GM21515 (cell line): ENCODE data around the gene CBX4.

ENCODE experiments used
- ATAC-seq: cut with Tn5 transposase; IDR thresholded peaks from one replicate; pipeline ENCODE4 v1.9.1; 2021; ENCODE audit not compliant: unreplicated experiment

CBX4 gene

DNA sequence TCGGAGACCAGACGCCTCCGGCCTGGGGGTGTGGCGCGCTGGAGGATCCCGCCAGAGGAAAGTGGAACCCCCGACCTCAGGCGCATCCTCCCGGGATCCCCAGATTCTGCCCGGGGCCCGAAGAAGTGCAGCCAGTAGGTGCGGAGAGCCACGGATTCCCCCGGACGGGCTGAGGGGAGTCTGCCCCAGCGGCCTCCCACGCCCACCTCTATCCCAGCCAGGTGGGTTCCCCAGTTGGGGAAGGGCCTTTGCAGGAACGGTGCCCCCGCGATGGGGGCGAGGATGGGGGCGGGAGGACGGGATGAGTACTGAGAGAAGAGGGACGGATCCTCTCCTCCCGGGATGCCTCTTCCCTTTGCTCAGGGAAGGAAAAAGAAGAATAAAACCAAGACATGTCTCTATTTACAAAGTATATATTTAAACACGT lies 47.5 kb downstream of the CBX4 start:
- no peak for ATAC-seq

DNA sequence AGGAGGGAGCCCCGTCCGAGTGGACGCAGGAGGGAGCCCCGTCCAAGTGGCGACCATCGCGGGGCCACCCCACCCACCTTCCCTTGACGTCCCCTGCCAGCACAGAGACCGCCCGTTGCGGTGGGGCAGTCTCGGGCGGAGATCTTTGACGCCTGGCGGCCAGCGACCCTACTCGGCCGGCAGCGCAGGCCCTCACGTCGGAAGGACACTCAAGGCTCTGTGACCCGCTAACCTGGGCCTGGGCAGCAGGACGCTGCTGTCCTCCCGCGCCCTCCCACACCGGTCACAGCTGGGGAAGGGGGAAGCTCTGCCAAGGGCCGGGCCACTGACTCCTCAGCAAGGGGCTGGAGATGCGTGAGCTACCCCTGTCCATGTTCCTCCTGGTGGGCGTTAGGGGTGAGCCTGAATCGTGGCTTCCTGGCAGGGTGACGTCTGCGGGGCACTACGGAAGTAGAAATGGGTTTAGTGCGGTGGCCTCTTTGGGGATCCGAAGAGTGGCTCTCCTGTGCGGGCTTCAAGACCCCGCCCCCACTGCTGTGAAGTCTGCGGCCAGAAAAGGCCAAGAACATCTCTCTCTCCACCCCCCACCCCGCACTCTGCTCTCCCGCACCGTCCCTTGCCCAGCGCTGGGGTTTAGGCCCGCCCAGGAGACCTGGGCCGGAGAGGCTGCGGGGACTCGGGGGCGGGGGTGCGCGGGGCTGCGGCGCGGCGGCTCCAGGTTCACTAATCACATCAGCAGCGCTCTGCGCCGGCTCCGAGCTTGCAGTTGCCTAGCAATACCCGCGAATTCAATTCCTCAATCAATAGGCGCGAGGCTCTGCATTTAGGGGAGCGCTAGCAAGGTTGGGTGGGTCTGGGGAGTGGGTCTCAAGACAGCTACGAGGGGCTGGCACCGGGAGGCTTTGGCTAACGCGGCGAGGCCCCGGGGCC lies 48.2 kb downstream of the CBX4 start:
- ATAC-seq: no peak

DNA sequence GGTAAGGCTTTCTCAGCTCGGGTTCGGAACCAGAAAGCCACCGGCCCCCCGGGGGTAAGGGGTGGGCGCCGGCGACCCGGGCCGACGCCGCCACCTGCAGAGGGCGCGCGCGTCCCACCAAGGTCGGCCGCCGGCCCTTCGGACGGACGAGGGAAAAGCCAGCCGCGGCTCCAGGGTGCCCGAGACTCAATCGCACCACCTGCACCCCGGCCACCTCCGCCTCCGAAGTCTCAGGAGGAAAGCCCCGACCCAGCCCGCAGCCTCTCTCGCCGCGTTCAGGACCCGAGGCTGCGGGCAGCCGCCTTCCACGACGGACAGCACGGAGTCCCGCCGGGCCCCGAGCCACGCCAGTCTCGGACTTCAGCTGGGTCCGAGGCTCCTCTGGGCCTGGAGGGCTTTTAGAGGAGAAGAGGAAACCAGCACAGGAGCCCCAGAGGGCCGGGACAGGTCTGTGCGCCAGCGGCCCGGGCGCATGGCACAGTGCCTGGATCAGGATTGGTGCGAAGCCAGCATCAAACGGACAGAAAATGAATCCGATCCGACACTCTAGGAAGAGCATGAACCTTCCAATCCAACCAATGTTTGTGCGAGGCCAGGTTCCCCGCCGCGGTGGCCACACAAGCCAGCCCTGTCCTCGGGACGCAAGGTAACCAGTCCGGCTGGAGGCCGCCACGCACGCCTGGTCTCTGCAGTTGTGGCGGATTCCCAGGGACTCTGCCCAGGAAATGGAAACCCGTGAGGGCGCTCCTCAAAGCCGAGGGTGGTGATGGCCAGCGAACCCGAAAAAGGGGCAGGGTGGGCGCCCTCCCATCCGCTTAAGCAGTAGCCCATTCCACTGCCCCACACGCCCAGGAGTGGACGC lies 49.1 kb downstream of the CBX4 start:
- ATAC-seq: no peak

DNA sequence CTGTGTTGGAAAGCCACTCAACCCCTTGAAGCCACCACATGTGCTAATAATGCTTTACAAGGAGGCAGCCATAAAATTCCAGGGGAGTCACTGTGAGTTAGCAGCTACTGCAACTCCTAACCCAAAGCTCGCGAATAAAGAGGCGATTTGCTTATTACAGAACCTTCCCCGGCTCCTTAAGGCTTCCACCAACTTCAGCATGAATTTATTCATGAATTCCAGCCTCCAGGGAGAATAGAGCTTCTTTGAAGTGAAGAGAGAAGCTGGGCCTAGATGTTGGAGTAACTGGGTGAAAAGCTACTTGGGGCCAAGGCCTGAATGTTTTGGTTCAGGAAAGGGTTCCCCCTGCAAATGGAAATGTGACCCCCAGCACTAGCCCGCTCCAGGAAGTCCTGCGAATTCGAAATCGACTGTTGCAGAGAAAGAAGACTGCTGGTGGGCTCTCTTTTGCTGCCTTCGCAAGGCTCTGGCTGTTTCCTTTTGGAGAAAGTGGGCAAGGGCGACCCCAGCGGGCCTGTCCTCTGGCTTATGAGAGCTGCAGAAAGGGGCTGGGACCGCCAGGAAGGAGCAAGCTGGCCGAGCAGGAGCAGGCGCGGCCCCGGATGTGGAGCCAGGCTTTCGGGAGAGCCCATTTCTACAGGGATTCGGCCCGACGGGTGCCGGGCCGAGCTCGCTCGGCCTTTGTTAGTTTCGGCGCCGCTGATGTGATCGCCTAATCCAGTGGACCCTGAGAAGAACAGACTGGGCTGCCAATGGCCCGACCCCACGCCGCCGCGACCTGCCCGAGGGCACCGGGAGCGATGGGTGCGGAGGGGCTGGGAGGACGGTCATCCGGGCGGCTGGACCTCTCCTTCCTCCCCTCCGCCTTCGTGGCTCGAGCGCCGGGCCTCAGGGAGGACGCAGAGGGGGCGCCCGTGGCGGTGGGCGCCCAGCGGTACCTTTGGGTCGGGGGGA lies 50.0 kb downstream of the CBX4 start:
- no peak for ATAC-seq

DNA sequence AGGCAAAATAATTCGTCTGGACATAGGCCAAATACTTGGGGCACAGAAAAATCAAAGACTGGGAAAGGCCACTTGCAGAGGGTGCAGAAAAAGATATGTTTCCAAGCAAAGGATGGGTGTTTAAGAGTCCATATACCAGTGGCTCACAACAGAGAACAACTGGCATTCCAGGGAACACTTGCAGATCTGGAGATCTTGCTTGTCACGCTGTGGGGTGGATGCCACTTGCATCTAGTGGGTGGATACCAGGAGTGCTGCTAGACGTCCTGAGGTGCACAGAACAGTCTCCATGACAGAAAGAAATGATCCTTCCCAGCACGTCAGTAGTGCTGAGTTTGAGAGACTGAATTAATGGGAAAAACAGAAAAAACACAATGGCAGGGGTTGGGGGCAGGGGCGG lies 50.8 kb downstream of the CBX4 start:
- ATAC-seq: no peak

DNA sequence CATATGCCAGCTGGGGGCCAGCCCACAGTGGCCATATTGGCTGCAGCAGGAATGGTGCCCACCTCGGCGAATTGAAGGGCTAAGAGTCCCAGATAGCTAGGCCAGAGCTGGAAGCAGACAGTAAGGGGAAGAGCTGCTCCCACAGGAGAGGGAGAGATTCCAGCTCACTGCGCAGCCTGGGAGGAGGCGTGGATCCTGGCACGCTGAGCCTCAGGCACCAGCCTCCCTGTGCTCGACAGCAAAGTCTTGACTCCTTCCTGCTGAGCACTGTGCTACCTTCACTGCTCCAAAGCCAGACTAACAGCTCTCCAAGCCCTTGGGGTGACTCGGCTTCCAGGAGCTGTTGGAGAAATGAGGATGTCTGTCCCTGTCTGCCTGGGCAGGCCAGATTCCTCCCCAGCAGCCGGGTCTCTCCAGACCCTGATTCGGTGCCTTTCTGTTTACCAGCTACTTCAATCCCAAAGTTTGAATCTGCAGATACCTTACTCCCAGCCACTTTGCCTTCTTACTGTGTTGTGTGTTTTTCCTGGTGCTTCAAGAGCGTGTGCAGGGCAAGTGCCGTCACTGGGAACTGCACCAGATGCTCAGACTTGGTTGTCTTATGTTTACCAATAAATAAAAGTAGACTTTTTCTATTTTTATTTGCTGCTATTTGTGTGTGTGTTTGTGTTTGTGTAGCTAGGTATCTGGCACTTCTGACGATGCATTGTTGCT lies 52.2 kb downstream of the CBX4 start:
- ATAC-seq: no peak

DNA sequence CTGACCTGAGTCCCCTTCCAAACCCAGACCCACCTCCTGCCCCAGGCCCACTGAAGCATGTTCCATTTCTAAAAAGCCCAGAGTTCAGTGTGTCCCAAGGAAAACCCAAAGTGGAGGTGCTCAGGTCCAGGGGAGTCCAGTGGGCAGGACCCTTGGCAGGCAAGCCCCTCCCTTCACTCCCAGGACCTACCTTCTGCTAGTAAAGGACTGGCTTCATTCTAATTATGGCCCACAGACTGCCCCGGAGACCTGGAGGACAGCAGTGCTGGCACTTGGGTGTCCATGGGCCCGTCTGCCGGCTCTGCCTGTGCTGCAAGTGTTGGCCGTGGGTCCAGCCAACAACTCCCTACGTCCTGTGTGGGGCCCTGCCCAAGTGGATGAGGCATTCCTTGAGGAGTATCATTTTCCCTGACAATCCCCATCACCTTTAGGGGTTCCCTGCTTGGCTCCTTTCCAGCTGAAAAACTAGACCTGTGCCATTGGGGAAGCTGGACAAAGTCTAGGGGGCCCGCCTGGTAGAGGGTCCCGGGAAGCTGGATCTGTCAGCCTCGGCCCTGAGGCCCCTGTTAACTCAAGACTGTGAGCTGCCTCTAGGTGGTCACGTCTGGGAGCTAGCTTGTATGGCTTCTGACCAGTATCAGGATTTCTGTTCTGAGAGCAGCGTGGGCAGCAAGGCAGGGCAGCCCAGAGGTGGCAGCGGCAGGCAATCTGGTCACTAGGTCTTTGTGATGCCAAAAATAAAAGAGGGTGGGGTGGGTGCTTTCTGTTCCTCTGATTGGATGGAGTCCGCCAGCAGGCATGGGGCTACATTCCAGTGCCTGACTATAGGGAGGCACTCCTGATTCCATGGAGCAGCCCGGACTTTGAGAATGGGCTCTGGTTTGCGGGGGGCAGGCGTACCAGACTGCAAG lies 53.1 kb downstream of the CBX4 start:
- no peak for ATAC-seq

DNA sequence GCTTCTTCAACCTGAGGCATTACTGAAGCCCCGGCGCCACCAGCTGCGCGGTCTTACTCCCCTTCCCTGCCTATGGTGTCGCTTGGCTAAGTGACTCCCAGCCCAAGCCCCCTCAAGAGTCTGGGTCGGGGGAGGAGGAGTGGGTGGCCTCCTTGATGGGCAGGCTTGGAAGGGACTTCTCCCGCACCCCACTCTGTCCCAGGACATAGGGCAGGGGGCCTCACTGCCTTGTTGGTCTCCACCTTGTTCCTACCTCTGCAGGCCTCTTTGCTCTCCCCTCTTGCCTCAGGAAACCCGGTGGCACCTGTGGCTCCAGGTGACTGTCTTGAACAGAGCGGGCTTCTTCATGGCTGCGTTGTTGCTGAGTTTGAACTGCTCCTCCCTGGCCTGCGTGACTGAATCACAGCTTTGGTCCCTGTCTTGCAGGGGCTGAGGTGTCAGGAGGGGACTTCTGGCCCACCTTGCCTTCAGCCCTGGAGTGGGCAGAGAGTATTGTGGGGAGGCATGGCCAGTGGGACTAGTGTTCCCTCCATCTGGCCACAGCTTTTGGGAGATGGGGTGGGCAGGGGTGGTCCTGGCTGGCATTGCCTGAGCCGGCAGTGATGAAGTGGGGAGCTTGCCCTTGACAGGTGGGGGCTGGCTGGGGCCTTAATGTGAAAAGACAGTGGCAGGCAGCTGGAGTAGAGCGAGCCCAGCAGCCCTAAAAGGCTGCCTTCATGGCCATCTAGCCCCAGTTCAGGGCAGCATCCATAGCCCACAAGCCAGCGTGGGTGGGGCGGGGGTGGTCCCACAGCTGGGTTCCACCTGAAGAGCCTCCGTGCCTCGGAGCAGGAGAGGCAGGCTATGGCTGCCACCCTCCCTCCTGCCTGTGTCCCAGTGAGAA lies 54.0 kb downstream of the CBX4 start:
- ATAC-seq: no peak

DNA sequence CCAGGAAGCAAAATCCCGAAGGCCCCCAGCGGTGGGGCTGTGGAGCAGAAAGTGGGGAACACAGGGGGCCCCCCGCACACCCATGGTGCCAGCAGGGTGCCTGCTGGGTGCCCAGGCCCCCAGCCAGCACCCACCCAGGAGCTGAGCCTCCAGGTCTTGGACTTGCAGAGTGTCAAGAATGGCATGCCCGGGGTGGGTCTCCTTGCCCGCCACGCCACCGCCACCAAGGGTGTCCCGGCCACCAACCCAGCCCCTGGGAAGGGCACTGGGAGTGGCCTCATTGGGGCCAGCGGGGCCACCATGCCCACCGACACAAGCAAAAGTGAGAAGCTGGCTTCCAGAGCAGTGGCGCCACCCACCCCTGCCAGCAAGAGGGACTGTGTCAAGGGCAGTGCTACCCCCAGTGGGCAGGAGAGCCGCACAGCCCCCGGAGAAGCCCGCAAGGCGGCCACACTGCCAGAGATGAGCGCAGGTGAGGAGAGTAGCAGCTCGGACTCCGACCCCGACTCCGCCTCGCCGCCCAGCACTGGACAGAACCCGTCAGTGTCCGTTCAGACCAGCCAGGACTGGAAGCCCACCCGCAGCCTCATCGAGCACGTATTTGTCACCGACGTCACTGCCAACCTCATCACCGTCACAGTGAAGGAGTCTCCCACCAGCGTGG lies 54.8 kb downstream of the CBX4 start:
- no peak for ATAC-seq

DNA sequence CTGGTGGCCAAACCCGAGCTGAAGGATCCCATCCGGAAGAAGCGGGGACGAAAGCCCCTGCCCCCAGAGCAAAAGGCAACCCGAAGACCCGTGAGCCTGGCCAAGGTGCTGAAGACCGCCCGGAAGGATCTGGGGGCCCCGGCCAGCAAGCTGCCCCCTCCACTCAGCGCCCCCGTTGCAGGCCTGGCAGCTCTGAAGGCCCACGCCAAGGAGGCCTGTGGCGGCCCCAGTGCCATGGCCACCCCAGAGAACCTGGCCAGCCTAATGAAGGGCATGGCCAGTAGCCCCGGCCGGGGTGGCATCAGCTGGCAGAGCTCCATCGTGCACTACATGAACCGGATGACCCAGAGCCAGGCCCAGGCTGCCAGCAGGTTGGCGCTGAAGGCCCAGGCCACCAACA lies 55.3 kb downstream of the CBX4 start:
- no peak for ATAC-seq
